Measurements from ENCODE around the gene GOLGA3. TPM values are rescaled to one million over a fixed set of nuclear protein-coding genes. Genes with fewer than 3 reads are reported as not detected.

Gene GOLGA3
- total RNA-seq, 1 donor from 2014 or later = 86.7 TPM

DNA sequence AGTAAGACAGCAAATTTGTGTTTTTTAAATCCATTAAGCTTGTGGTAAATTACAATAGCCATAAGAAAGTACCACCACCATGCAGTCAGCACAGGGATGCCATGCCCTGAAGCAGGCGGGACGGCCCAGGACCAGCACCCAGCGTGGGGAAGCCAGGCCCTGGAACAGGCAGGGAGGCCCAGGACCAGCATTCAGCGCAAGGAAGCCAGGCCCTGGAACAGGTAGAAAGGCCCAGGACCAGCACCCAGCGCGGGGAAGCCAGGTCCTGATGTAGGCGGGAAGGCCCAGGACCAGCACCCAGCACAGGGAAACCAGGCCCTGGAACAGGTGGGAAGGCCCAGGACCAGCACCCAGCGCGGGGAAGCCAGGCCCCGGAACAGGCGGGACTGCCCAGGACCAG is 45.5 kb upstream of the GOLGA3 start:
- no peak overlapping the region for H3K27ac Mint-ChIP-seq (ENCODE audit: unreplicated experiment)
- H3K79me2 ChIP-seq (ENCODE audit: insufficient read depth, low read length) = peaks cover 18% of the 10 kb centered on the region
- no peaks in the 10 kb centered on the region for H3K4me1 ChIP-seq (ENCODE audit: insufficient read depth, low read length)
- H3K27ac ChIP-seq (ENCODE audit: low read depth, low read length) = no peak overlapping the region
- H2AFZ ChIP-seq (ENCODE audit: low read depth, low read length) = no peak overlapping the region
- H3K4me2 ChIP-seq (ENCODE audit: low read length) = no peak overlapping the region
- no peak overlapping the region for H3K4me3 Mint-ChIP-seq (ENCODE audit: unreplicated experiment)
- no peak overlapping the region for H3K9ac ChIP-seq (ENCODE audit: low read length)
- H4K20me1 ChIP-seq (ENCODE audit: insufficient read depth, low read length) = peaks cover 32% of the 10 kb centered on the region
- H3K4me1 Mint-ChIP-seq (ENCODE audit: low read depth, unreplicated experiment) = no peaks in the 10 kb centered on the region
- FAIRE-seq (no peak), DNase-seq (ENCODE audit: low read depth) (no peak)
- H3K36me3 ChIP-seq (ENCODE audit: insufficient read depth, low read length) = peaks cover 38% of the 10 kb centered on the region
- H3K9me3 Mint-ChIP-seq (ENCODE audit: unreplicated experiment) = no peaks in the 10 kb centered on the region
- peaks cover 29% of the 10 kb centered on the region for H3K36me3 Mint-ChIP-seq (ENCODE audit: low read depth, unreplicated experiment)
- H3K27me3 ChIP-seq (ENCODE audit: insufficient read depth, low read length) = no peaks in the 10 kb centered on the region
- TF ChIP-seq EZH2 (IDR thresholded peaks at IDR 0.05; ENCODE audit: insufficient read depth, low read length) = no peak
- TF ChIP-seq, protein P1, sequence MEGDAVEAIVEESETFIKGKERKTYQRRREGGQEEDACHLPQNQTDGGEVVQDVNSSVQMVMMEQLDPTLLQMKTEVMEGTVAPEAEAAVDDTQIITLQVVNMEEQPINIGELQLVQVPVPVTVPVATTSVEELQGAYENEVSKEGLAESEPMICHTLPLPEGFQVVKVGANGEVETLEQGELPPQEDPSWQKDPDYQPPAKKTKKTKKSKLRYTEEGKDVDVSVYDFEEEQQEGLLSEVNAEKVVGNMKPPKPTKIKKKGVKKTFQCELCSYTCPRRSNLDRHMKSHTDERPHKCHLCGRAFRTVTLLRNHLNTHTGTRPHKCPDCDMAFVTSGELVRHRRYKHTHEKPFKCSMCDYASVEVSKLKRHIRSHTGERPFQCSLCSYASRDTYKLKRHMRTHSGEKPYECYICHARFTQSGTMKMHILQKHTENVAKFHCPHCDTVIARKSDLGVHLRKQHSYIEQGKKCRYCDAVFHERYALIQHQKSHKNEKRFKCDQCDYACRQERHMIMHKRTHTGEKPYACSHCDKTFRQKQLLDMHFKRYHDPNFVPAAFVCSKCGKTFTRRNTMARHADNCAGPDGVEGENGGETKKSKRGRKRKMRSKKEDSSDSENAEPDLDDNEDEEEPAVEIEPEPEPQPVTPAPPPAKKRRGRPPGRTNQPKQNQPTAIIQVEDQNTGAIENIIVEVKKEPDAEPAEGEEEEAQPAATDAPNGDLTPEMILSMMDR (IDR thresholded peaks at IDR 0.05; ENCODE audit: insufficient read depth, low read depth, low read length) = no peak
- no peaks in the 10 kb centered on the region for H3K9me3 ChIP-seq (ENCODE audit: insufficient read depth, low read depth, low read length)
- H3K4me3 ChIP-seq (ENCODE audit: insufficient read depth, low read depth, low read length) = no peak overlapping the region
- no peaks in the 10 kb centered on the region for H3K27me3 Mint-ChIP-seq (ENCODE audit: low read depth, unreplicated experiment)

DNA sequence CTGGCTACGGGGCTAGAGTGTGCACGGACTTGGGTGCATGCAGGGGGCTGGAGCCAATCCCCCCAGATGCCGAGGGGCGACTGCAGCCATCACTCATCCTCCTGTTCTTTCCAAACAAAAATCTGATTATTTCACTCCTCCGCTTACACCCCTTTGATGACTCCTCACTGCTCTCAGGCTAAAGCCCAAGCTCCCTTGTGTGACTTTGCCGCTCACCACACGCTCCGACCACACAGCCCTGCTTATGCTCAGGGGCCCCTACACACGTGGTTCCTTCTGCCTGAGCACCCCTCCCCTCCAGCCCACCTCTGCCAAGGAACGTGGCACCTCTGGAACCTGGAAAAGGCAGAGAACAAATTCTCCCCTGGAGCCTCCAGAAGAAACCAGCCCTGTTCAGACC is 45.1 kb upstream of the GOLGA3 start:
- Histone ChIP-seq H3K79me2 (ENCODE audit: insufficient read depth, low read length) (peaks cover 18% of the 10 kb centered on the region), H3K4me3 (ENCODE audit: insufficient read depth, low read depth, low read length) (no peak overlapping the region), H3K4me2 (ENCODE audit: low read length) (no peak overlapping the region), H3K27ac (ENCODE audit: low read depth, low read length) (no peak overlapping the region), H3K9me3 (ENCODE audit: insufficient read depth, low read depth, low read length) (no peaks in the 10 kb centered on the region), H3K27me3 (ENCODE audit: insufficient read depth, low read length) (no peaks in the 10 kb centered on the region), H3K9ac (ENCODE audit: low read length) (no peak overlapping the region), H3K36me3 (ENCODE audit: insufficient read depth, low read length) (peaks cover 39% of the 10 kb centered on the region), H3K4me1 (ENCODE audit: insufficient read depth, low read length) (no peaks in the 10 kb centered on the region), H4K20me1 (ENCODE audit: insufficient read depth, low read length) (peaks cover 32% of the 10 kb centered on the region), H2AFZ (ENCODE audit: low read depth, low read length) (no peak overlapping the region)
- Mint-ChIP-seq H3K4me3 (ENCODE audit: unreplicated experiment) (no peak overlapping the region), H3K9me3 (ENCODE audit: unreplicated experiment) (no peaks in the 10 kb centered on the region), H3K4me1 (ENCODE audit: low read depth, unreplicated experiment) (no peaks in the 10 kb centered on the region), H3K27ac (ENCODE audit: unreplicated experiment) (no peak overlapping the region), H3K36me3 (ENCODE audit: low read depth, unreplicated experiment) (peaks cover 29% of the 10 kb centered on the region), H3K27me3 (ENCODE audit: low read depth, unreplicated experiment) (no peaks in the 10 kb centered on the region)
- no peak for TF ChIP-seq EZH2 (IDR thresholded peaks at IDR 0.05; ENCODE audit: insufficient read depth, low read length)
- TF ChIP-seq, protein P1 (IDR thresholded peaks at IDR 0.05; ENCODE audit: insufficient read depth, low read depth, low read length) = no peak
- DNase-seq (ENCODE audit: low read depth) (no peak), FAIRE-seq (no peak)

DNA sequence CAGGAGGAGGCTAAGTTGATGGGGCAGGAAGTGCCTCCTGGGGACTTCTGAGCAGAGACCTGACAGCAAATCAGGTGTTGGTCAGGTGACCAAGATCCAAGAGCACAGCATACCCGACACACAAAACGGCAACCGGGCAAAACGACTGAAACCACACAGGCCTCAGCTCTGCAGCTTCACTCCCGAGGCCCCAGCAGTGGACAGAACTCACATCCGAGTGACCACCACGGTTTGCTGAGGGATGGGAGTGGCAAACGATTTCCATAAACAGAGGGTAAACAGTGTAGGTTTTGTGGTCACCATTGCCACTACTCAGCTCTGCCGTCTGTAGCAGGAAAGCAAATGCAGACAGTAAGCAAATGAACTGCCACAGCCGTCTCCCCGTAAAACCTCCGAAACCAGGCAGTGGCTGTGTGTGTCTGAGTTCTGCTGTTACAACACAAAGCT is 44.3 kb upstream of the GOLGA3 start:
- TF ChIP-seq EZH2 (IDR thresholded peaks at IDR 0.05; ENCODE audit: insufficient read depth, low read length) = no peak
- TF ChIP-seq, protein P1 (IDR thresholded peaks at IDR 0.05; ENCODE audit: insufficient read depth, low read depth, low read length) = no peak
- H3K4me3 ChIP-seq (ENCODE audit: insufficient read depth, low read depth, low read length) = no peak overlapping the region
- no peaks in the 10 kb centered on the region for H3K27me3 ChIP-seq (ENCODE audit: insufficient read depth, low read length)
- H3K27ac ChIP-seq (ENCODE audit: low read depth, low read length) = no peak overlapping the region
- no peak overlapping the region for H3K9ac ChIP-seq (ENCODE audit: low read length)
- H3K79me2 ChIP-seq (ENCODE audit: insufficient read depth, low read length) = peaks cover 14% of the 10 kb centered on the region
- no peaks in the 10 kb centered on the region for H3K9me3 ChIP-seq (ENCODE audit: insufficient read depth, low read depth, low read length)
- no peak overlapping the region for H3K4me3 Mint-ChIP-seq (ENCODE audit: unreplicated experiment)
- no peaks in the 10 kb centered on the region for H3K9me3 Mint-ChIP-seq (ENCODE audit: unreplicated experiment)
- no peaks in the 10 kb centered on the region for H3K4me1 Mint-ChIP-seq (ENCODE audit: low read depth, unreplicated experiment)
- peaks cover 30% of the 10 kb centered on the region for H4K20me1 ChIP-seq (ENCODE audit: insufficient read depth, low read length)
- H3K36me3 Mint-ChIP-seq (ENCODE audit: low read depth, unreplicated experiment) = peaks cover 29% of the 10 kb centered on the region
- no peak overlapping the region for H2AFZ ChIP-seq (ENCODE audit: low read depth, low read length)
- peaks cover 40% of the 10 kb centered on the region for H3K36me3 ChIP-seq (ENCODE audit: insufficient read depth, low read length)
- no peaks in the 10 kb centered on the region for H3K4me1 ChIP-seq (ENCODE audit: insufficient read depth, low read length)
- H3K27me3 Mint-ChIP-seq (ENCODE audit: low read depth, unreplicated experiment) = no peaks in the 10 kb centered on the region
- no peak overlapping the region for H3K27ac Mint-ChIP-seq (ENCODE audit: unreplicated experiment)
- no peak for FAIRE-seq
- no peak for DNase-seq (ENCODE audit: low read depth)
- H3K4me2 ChIP-seq (ENCODE audit: low read length) = no peak overlapping the region
